CD4-positive, alpha-beta T cell treated with Interferon alpha-2 for 1 hour (primary cell): ENCODE data around the gene DIS3L2.

Experiments used
- DNase-seq, 2 donors: peaks; one replicate each; pipeline ENCODE4 v3.0.0-alpha.2; 2020 to 2022

DIS3L2 gene

DNA sequence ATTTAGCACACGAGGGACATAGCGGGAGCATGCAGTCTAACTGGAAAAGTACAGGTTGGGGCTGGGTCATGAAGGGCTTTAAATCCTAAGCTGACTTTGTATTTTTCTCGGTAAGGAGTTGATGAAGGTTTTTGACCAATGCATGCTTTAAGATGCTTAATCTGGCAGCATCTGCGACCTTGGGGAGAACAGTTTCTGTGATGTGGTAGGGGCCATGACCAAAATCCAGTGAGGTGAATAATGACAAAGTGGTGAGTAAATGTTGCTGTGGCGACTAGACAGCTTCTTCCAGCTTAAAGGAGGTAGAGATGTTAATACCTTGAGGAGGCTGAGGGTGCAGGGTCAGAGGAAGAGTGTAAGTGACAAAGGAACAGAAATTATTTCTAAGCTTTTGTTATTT, 242.4 kb downstream of the DIS3L2 start:
- no peak for DNase-seq

DNA sequence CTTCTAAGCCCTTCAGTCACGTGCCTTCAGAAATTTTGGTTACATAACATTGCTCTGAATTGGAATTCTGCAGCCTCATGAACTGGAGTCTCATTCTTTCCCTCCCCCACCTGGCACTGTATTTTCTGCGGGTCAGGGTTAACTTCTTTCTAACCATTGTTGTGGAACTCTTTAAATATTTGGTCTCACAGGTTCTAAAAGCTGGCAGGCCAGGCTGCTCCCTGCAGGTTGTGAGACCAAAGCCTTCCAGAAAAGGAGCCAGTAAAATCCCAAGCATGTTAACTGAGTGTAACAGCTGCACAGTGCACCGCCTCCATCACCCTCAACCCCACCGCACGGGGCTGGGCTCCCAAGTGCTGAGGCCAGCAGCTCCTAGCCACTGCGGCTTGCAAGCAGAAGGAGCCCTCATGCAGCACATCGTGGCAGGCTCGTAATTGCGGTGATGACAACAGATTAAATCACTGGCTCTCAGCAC, 243.0 kb downstream of the DIS3L2 start:
- no peak for DNase-seq

DNA sequence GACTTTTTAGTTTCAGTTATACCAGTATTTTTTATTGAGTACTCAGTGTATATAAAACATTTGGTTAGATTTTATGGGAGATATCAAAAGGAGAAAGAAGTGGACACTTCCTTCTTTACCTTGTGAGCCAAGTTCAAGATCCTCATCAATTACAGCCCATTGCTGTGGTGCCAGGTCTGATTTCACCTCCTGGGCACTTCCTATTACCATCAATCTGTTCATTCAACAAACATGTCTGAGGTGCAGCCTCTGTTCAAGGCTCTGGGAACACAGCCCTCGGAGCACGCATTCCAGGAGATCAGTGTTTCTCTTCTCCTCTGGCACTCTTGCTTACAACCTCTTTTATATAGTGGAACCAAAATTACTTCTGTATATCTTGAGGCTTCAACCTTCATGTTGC, 245.7 kb downstream of the DIS3L2 start:
- no peak for DNase-seq

DNA sequence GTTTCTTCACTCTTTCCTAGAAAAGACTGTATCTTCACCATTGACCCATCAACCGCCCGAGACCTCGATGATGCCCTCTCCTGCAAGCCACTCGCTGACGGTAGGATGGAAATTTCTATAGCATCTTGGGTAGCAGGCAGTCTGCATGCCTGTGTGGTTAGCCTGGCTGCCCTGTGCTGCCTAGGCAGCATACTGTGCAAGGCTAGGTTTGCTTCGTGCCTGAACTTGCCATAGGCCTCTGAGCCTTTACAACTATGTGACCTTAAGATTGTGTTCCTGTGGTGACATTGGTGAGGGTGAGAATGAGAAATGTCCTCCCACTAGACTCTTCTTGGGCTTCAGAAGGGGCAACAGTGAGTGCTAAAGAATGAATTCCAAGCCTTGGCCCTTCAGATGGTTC, 248.8 kb downstream of the DIS3L2 start:
- DNase-seq = no peak

DNA sequence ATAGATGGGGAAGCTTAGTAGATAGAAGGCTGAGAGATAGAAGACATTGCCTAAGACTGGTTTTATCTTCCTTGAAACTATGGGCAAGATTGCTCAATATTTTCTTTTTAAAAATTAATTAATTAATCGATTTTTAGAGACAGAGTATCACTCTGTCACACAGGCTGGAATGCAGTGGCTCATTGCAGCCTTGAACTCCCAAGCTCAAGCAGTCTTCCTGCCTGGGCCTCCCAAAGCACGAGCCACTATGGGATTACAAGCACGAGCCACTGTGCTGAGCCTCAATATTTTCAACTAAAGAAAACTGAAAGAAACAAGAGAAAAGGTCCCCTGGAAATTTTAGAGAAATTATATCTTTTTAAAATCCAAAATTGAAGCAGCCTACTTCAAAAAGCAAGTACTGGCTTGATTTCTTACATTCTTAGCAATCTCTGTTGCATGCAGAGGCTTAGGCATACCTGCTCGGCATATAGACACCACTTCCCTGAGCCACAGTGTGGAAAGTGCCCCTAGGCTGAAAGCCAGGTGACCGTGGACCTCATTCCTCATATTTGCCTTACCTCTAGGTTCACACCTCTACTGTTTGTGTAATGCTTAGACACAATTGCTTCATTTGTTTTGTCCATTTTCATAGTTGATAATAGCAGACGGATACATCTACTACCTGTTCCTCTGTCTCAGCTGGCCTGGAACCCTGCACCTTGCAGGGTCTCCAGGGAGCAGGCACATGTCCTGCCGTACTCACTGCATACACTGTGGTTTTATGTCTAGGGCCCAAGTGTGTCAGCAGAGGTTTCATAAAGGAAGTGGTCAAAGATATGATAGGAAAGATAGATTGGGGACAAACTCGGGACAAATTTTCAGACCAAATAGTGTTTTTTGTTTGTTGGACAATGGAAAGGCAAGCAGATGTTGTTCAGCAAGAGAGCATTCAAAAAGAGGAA, 250.5 kb downstream of the DIS3L2 start:
- no peak for DNase-seq

DNA sequence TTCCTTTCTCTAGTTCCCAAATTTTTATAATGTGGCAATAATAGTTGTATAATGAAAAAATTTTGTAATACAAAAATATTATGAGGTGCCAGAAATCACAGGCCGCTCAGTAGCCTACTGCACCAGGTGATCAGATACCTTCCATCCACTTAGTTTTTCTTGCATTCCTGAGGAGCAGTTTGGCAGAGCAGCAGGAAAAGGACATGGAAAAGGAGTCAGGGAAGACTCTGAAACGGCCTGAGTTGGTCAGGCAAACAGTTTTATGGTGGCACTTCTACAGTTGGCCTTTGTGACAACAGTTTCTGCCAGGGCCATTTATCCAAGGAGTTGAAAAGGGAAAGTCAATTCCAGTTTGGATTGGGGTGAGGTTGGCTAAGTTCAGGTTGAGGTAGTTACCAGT, 251.7 kb downstream of the DIS3L2 start:
- DNase-seq = no peak

DNA sequence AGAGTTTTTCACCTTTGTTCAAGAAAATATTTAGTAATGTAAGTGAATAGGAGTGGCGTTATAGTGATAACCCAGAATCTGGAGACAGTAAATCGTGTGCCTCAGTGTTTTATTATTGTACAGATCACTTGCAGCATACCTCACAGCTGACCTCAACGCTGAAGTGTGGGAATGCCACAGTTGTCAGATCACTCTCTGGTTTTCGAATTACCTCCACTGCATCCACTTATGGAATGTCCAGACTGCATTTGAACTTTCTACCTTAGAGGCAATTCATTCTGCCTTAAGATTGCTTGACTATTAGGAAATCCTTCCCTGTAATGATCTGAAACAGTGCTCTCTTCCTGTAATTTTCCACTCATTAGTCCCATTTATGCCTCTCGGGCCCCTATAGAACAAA, 252.5 kb downstream of the DIS3L2 start:
- no peak for DNase-seq

DNA sequence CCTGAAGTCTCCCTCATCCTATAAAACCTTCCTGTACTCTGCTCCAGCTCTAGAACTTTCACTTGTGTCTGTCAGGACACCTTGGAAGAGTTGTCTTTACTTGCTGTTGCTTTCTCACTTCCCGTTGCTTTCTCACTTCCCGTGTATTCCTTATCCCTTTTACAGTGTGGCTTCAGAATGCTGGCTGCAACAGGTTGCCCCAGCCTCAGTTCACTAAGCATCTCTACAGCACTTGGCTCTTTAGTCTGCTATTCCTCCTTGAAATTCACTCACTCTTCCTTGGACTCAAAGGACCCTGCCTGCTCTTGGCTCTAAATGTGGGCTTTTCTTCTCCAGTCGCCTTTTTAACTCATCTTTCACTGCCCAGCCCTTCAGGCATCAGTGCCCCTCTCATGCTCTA, 254.5 kb downstream of the DIS3L2 start:
- no peak for DNase-seq

DNA sequence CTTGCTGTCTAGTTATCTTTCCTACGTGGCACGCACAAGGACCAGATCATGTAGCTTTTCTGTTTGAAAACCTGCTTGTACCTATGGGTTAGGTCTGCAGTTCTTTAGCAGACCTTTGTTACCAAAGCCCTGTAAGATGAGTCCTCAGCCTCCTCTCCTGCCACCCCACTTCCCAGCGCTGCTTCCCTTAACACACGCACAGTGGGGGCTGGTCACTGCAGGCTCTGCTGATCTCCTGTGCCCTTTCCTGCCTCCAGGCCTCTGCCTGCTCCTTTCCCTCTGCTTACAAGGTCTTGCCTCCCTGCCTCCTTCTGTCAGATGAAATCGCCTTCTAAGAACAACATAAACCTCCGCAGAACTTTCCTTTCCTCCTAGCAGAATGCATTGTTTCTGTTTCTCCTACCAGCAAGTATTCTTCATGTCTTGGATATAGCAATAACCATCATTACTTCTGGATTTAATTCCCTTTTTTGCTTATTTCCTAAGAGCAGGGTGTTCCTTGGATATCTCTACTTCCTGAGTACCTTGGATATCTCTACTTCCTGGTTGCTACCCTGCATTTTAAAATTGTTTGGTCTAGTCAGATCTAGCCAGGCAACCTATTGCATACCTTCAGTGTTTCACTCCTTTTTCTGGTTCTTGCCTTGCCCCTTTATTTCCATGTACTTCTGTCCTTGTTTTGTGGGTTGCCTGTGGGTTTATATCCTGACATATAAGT, 257.4 kb downstream of the DIS3L2 start:
- no peak for DNase-seq

DNA sequence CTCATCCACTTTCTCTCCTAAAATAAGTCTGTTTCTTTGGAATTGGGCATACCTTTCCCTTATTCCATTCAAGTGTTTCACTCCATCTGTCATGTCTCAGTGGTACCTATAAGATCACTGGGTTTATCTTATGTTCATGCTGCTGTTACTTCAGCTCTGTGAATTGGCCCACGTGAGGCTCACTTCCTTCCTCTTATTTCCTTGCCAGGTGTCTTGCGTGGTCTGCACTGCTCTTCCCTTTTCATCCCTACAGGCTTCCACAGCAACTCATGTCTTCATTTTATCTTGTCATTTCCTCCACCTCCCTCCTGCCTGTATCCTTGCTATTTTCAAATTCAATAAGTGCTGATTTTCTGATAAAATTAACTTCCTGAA, 258.0 kb downstream of the DIS3L2 start:
- no peak for DNase-seq

DNA sequence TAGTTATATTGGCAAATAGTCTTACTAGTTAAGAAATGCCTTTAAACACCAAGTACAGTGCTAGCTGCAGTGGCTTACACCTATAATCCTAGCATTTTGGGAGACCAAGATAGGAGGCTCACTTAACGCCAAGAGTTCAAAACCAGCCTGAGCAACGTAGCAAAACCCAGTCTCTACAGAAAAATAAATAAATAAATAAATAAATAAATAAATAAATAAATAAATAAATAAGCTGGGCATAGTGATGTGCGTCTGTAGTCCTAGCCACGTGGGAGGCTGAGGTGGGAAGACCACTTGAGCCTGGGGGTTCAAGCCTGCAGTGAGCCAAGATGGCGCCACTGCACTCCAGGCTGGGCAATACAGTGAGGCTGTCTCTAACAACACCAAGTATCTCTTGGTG, 258.4 kb downstream of the DIS3L2 start:
- no peak for DNase-seq

DNA sequence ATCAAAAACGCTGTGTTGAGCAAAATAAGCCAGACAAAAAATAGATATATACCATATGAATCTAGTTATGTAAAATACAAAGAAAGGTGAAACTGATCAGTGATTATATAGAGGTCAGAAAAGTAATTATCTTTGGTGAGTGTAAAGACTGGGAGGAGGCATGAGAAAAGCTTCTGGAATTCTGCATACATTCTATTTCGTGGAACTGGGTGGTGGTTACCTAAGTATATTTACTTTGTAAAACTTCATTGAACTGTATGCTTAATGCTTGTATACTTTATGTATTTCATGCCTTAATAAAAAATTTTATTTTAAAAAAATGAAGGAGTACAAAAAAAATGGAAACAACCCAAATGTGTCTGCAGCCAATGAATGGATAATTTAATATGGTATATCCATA, 263.9 kb downstream of the DIS3L2 start:
- no peak for DNase-seq

DNA sequence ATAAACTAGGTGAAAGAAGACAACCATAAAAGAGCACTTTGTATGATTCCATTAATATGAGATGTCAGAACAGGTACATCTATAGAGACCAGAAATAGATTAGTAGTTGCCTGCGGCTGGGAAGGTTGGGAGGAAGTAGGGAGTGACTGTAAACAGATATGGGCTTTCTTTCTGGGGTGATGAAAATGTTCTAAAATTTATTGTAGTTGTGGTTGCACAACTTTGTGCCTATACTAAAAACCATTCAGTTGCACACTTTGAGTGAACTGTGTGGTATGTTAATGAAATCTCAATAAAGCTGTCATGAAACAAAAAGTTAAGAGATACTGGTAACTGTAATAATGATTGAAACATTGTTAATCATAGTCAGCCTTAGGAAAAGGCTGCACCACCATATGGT, 264.4 kb downstream of the DIS3L2 start:
- no peak for DNase-seq

DNA sequence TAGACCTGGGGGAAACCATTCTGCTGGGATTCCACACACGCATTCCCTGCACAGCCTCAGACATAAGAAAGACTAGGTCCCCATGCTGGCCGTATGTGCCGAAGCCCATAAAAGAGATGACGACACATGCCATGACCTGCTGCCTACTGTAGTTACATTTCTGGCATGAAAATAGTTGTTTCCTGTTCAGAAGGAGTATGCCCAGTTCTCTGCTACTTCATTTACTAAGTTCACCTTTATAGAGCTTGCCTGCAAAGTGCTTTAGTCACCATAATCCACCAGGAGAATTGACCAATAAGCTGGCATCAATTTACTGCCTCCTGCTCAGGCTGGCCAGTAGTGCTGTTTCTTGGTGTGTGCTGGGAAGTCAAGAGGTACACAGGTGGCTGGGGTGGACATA, 266.8 kb downstream of the DIS3L2 start:
- no peak for DNase-seq

DNA sequence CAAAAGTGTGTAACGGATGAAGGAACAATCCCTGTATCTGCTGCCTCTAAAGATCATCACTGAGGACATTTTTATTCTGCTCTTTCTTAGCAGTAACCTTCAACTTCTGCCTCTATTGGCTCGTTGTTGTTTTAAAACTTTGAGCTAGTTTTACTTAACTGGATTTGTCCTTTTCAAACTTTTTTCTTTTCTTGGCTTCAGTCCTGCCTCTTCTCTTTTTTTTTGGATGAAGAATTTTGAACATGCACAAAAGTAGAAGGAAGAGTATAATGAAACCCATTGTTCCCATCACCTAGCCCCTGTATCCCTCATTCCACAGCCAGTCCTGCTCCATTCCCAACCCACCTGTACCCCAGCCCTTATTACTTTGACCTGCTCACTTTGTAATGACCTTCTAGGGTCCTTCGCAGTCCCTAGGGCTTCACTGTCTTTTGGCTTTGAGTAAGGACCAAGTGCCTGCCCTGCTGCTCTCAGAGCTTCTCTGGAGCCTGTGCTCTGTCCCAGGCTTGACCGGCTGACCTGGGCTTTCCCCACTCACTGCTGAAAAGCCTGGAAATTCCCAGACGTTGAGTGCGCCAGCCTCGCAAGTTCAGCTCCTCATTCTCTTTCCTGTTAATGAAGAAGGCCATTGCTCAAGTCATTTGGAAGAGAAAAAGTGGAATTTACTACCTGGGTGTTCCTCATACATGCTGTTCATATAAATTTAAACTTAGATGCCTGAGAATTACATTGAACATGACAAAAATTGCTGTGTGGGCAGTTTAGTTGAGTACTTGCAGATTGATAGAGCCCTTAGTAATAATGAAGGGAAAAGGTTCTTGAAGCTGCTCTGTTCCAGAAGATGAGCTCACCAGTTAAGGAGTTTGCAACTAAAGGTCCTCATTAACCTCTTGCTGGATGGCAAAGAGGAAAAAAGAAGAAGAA, 267.7 kb downstream of the DIS3L2 start:
- DNase-seq = no peak

DNA sequence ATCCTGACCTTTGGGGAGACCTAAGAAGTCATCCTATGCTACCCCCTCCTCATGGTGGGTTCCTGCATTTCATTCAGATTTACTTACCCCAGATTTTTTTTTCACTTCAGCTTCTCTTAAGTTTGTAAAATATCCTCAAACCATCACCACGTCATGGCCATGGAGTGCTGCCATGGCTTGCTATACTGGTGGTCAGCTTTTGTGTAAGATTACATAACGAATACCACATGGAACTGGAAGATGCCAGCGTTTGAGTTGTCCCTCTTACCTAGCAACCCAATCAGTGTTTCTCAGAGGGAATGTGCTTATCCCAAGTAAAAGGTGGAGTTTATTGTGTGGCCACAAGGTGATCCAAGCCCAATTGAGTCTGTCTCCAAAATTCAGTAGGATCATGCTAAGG, 268.4 kb downstream of the DIS3L2 start:
- no peak for DNase-seq

DNA sequence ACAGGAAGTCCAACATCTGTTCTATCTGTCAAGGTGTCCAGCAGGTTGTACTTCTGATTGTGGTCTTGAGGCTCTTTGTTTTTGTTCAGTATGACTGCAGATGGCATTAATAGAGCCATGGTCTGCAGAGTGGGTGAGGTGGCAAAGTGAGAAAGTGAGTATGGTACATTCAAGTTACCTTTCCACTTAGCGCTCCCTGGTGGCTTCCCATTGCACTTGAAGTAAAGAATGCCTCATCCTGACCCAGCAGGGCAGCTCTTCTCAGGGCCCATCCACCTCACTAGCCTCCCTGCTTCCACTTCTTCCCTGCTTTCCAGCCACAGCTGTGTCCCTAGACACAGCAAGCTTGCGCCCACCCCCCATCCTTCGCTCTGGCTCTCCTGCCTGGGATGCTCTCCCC, 269.0 kb downstream of the DIS3L2 start:
- DNase-seq = no peak

DNA sequence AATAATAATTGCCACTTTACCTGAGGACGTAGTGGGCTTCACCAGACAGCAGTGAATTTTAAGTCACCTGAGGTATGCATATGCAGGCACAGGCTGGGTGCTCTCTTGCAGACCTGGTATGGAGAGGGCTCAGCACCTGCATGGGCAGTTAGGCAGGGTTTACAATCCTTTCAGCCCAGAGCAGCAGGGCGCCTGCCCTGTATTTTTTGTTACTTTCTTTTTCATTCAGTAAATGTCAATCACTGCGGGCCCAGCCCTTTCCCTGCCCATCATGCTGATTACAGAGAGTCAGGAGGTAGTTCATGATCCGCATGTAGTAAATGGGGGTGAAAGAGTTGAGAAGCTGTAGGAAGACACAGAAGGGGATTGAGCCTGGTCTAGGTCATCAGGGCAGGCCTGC, 270.0 kb downstream of the DIS3L2 start:
- DNase-seq = no peak

DNA sequence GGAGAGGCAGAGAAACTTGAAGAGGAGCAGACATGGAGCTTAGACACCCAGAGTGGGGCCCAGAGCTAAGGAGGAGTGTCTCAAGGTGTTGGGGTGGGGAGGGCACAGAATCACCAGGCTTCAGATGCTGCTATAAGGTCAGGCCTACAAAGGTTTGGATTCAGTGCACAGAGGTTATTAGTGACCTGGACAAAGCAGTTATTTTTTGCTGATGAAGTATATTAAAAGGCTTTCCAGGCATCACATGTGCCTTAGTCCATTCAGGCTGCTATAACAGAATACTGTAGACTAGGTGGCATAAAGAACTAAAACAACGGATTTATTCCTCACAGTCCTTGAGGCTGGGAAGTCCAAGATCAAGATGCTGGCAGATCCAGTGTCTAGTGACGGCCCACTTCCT, 271.4 kb downstream of the DIS3L2 start:
- no peak for DNase-seq

DNA sequence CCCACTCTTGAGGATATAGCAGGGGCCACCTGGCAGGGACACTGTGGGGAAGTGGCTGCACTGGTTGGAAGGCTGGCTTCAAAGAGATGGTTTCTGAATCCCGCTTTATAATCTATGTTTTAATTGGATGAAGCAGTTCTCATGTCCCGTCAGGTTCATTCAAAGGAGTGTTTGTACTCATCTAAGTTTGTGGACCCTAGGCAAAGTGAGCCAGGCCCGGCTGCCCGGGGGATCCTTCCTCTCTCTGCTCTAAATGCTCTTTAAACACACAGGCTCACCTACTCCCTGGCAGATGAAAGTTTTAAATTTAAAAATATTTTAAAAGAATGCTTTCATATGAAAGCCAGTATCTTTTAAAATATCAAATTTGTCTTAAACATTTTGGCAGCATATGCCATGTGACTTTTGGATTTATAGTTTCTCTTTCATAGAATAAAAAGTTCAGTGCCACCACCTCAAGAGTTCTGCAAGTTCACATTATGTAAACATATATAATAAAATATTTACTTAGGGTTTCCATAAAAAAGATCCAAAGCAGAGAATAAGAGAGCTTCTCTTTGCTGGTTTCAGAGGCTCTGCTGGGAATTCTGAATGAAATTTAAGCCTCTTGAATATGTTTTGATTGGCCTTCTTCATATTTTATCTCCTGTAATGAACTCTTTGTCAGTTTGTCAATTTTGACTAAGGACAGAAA, 273.6 kb downstream of the DIS3L2 start:
- DNase-seq = no peak

DNA sequence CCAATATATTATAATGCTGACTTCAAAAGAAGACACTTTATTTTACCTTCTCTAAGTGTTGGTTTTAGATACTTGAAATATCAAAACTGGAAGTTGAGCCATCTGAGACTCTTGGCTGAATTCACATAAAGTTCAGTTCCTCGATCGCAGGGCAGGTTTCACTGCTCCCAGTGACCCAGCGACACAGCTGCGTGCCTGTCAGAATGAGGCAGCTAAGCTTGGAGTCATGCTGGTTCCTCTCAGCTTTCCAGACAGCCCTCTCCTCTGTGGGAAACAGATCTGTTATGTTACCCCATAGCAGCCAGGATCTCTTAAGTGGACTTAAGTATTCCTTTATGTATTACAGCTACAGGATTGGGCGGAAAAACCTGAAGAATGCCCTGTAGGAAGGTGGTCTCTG, 274.2 kb downstream of the DIS3L2 start:
- no peak for DNase-seq

DNA sequence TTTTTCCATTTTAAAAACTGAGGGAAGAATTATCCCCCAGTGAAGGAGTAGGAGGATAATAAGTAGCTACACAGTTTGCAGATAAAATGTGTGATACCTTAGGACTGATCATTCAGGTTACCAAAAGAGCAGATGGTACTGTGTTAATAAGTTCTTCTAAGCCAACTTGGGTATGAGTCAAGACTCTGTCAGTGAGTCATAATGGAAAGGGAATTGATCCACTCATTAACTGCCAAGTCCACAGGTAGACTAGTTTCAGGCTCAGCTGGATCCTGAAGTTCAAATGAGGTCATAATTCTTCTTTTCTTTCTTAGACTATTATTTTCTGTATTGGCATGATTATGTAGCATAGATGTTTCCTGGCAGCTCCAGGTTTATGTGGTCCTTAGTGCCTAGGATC, 274.7 kb downstream of the DIS3L2 start:
- no peak for DNase-seq

DNA sequence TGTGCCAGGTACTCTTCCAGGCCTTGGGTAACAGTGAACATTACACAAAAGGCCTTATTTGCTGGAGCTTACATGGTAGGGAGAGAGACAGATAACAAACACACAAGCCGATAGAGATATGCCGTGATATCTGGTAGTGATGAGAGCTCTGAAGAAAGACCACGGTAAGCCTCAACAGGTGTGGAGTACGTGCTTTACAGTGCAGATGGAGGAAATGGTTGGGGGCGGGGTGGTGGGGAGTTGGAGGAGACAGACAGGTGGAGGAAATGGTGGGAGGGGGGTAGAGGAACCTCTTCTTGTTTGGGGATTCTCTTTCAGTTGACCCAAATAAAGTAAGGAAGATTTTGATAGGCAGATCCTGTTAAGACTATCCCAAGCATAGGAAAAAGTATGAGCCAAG, 276.0 kb downstream of the DIS3L2 start:
- no peak for DNase-seq
